Upper lobe of right lung (tissue), 1 donor: ENCODE results near the gene CMBL. TPM values are rescaled to one million over a fixed set of nuclear protein-coding genes. Genes with fewer than 3 reads are reported as not detected.

Experiments
- ATAC-seq: fragments of 200-7000 bp; cut with Tn5 transposase; one replicate; pipeline ENCODE4 v1.9.1; 2020; ENCODE audit warnings: mild to moderate bottlenecking, moderate library complexity
- DNase-seq: peaks from one replicate; pipeline ENCODE4 v3.0.0-alpha.2; 2020
- H3K27ac ChIP-seq: fragments of 200-600 bp; one replicate; pipeline ENCODE4 v1.8.0; 2022
- H3K27me3 ChIP-seq: fragments of 200-600 bp; one replicate; pipeline ENCODE4 v1.8.0; 2022; ENCODE audit warnings: mild to moderate bottlenecking
- H3K36me3 ChIP-seq: fragments of 200-600 bp; one replicate; pipeline ENCODE4 v1.8.0; 2022
- H3K4me1 ChIP-seq: fragments of 200-600 bp; one replicate; pipeline ENCODE4 v1.8.0; 2022
- H3K4me3 ChIP-seq: fragments of 200-600 bp; one replicate; pipeline ENCODE4 v1.8.0; 2022; ENCODE audit warnings: mild to moderate bottlenecking
- H3K9me3 ChIP-seq: fragments of 200-600 bp; one replicate; pipeline ENCODE4 v1.8.0; 2022
- intact Hi-C: fragments of 100-400 bp; cut with DNase I; formaldehyde crosslinking; loops from one replicate; pipeline ENCODE4 v1.11.0; 2022
- total RNA-seq: library from RNA; stranded (reverse); fragmentation: NEBNext Ultra II Directional; extraction: Animal tissue kit (Norgen Biotek cat#: 25700); gene quantifications from one replicate; pipeline ENCODE4 v1.2.1, GENCODE V29; 2021
- TF ChIP-seq, protein P1 (sequence below): fragments of 200-600 bp; IDR thresholded peaks from one replicate; pipeline ENCODE4 v1.8.0; 2022; ENCODE audit warnings: antibody characterized with exemption
- donor health status: DM: no; HTN: yes; CAD: no; lungs with severe emphysema.

Gene CMBL
- total RNA-seq, 1 donor from 2014 or later, result 21.8 TPM

DNA sequence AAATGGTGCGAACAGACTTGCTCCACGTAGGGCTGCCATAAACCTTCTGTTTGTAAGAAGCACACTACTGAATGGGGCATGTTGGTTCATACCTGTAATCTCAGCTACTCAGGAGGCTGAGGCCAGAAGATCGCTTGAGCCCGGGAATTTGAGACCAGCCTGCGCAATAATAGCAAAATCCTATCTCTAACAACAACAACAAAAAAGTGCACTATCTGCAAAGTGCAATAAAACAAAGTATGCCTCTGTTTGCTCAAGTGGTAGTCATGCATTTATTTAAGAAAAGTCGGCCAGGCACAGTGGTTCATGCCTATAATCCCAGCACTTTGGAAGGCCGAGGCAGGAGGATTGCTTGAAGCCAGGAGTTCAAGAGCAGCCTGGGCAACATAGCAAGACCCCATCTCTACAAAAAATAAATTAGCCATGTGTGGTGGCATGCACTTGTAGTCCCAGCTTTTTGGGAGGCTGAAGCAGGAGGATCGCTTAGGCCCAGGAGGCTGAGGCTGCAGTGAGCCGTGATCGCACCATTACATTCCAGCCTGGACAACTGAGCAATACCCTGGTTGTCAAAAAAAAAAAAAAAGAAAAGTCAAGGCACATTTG lies 63.3 kb downstream of the CMBL start:
- Histone ChIP-seq H3K9me3 (no peaks in the 10 kb centered on the region), H3K36me3 (no peaks in the 10 kb centered on the region), H3K4me3 (no peak overlapping the region), H3K4me1 (peaks cover 8% of the 10 kb centered on the region), H3K27ac (no peak overlapping the region), H3K27me3 (no peaks in the 10 kb centered on the region)
- no peak for ATAC-seq
- intact Hi-C loops, result no loop called here
- TF ChIP-seq, protein P1, sequence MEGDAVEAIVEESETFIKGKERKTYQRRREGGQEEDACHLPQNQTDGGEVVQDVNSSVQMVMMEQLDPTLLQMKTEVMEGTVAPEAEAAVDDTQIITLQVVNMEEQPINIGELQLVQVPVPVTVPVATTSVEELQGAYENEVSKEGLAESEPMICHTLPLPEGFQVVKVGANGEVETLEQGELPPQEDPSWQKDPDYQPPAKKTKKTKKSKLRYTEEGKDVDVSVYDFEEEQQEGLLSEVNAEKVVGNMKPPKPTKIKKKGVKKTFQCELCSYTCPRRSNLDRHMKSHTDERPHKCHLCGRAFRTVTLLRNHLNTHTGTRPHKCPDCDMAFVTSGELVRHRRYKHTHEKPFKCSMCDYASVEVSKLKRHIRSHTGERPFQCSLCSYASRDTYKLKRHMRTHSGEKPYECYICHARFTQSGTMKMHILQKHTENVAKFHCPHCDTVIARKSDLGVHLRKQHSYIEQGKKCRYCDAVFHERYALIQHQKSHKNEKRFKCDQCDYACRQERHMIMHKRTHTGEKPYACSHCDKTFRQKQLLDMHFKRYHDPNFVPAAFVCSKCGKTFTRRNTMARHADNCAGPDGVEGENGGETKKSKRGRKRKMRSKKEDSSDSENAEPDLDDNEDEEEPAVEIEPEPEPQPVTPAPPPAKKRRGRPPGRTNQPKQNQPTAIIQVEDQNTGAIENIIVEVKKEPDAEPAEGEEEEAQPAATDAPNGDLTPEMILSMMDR, result no peak
- no peak for DNase-seq

DNA sequence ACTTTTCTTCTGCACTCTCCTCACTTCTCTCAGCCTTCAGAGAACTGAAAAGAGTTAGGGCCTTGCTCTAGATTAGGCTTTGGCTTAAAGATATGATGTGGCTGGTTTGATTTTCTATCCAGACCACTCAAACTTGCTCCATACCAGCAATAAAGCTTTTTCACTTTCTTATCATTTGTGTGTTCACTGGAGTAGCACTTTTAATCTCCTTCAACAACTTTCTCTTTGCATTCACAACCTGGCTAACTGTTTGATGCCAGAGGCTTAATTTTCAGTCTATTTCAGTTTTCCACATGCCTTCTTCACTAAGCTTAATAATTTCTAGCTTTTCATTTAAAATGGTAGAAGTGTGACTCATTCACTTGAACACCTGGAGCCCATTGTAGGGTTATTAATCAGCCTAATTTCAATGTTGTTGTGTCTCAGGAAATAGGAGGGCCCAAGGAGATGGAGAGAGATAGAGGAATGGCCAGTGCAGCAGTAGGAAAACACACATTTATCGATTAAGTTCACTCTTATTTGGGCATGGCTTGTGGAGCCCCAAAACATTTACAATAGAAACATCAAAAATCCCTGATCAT lies 64.0 kb downstream of the CMBL start:
- H3K36me3 ChIP-seq, result no peaks in the 10 kb centered on the region
- intact Hi-C loops, result no loop called here
- H3K9me3 ChIP-seq, result no peaks in the 10 kb centered on the region
- H3K27me3 ChIP-seq, result no peaks in the 10 kb centered on the region
- TF ChIP-seq, protein P1, result no peak
- H3K4me1 ChIP-seq, result peaks cover 4% of the 10 kb centered on the region
- no peak overlapping the region for H3K4me3 ChIP-seq
- no peak overlapping the region for H3K27ac ChIP-seq
- no peak for DNase-seq
- ATAC-seq, result no peak

DNA sequence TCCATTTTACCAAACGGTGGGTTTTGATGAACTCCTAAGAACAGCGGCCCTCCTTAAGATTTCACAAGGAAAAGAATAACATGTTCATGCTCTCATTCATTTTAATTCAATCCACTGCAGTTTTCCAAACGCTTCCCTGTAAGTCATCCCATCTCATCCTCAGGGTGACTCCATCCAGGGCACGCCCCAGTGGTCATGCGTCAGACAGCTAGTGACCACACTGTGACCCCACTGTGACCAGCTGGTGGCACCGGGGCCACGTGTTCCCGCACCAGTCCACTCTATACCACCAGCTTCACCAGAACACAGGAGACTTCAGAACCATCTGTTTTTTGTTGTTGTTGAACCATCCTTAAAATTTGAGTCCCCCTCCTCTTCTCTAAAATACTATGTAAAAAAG lies 72.4 kb downstream of the CMBL start:
- ATAC-seq, result no peak
- no peak overlapping the region for H3K27ac ChIP-seq
- no peaks in the 10 kb centered on the region for H3K27me3 ChIP-seq
- DNase-seq, result no peak
- peaks cover 35% of the 10 kb centered on the region for H3K36me3 ChIP-seq
- H3K9me3 ChIP-seq, result no peaks in the 10 kb centered on the region
- no peak overlapping the region for H3K4me3 ChIP-seq
- intact Hi-C loops, result no loop called here
- TF ChIP-seq, protein P1, result no peak
- H3K4me1 ChIP-seq, result no peaks in the 10 kb centered on the region

DNA sequence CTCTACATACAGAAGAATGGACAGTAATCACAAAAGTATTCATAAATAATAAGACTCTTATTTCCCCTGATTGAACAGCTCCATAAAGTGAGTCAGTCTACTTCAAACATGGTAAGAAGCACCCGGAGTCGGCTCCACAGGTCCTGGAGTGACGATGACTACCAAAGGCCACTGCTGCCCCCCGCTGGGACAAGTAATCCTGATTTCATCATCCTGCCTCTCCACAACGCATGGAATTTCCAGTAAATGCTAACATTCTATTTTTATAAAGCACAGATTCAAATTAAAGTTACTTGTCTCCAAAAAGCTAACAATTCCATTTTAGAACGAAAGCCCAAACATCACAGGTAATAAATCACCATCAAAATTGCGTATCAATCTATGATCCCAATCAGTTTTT lies 74.2 kb downstream of the CMBL start:
- Histone ChIP-seq H3K4me1 (no peaks in the 10 kb centered on the region), H3K4me3 (no peak overlapping the region), H3K27me3 (no peaks in the 10 kb centered on the region), H3K27ac (no peak overlapping the region), H3K9me3 (no peaks in the 10 kb centered on the region), H3K36me3 (peaks cover 35% of the 10 kb centered on the region)
- TF ChIP-seq, protein P1, result peak; percentile 27
- peak; percentile 69 for DNase-seq
- ATAC-seq, result peak; percentile 70
- intact Hi-C loops, result no loop called here

DNA sequence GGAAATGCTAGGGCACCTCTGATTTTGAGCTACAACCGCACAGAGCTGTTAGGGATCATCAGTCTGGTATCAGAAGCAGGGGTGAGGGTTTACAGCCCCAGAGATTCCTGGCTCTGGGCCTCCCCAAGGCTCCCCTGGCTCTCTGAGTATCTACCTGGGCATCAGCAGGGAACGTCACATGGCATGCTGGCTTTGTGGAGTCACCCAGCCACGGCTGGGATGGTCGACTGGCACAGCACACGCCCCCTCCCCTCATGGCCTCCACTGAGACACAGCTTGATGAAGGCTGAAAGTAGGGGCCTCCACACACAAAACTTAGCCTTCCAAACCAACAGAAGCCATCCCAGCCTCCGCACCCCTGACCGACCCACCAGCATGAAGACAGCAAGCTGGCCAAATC lies 74.7 kb downstream of the CMBL start:
- TF ChIP-seq, protein P1, result no peak
- Histone ChIP-seq H3K4me3 (no peak overlapping the region), H3K9me3 (no peaks in the 10 kb centered on the region), H3K4me1 (no peaks in the 10 kb centered on the region), H3K36me3 (peaks cover 35% of the 10 kb centered on the region), H3K27me3 (no peaks in the 10 kb centered on the region), H3K27ac (no peak overlapping the region)
- no peak for ATAC-seq
- intact Hi-C loops, result no loop called here
- DNase-seq, result no peak
